Upper lobe of right lung (tissue), 1 donor: ENCODE results near the gene TMEM255B. TPM values are rescaled to one million over a fixed set of nuclear protein-coding genes. Genes with fewer than 3 reads are reported as not detected.
"Not testable (repeated sequence)": the region's sequence is repeated elsewhere in the genome, so short reads cannot be mapped to it uniquely, and the experiment has no call there.

Experiments
- ATAC-seq: fragments of 200-7000 bp; cut with Tn5 transposase; one replicate; pipeline ENCODE4 v1.9.1; 2020; ENCODE audit warnings: mild to moderate bottlenecking, moderate library complexity
- DNase-seq: peaks from one replicate; pipeline ENCODE4 v3.0.0-alpha.2; 2020
- H3K27ac ChIP-seq: fragments of 200-600 bp; one replicate; pipeline ENCODE4 v1.8.0; 2022
- H3K27me3 ChIP-seq: fragments of 200-600 bp; one replicate; pipeline ENCODE4 v1.8.0; 2022; ENCODE audit warnings: mild to moderate bottlenecking
- H3K36me3 ChIP-seq: fragments of 200-600 bp; one replicate; pipeline ENCODE4 v1.8.0; 2022
- H3K4me1 ChIP-seq: fragments of 200-600 bp; one replicate; pipeline ENCODE4 v1.8.0; 2022
- H3K4me3 ChIP-seq: fragments of 200-600 bp; one replicate; pipeline ENCODE4 v1.8.0; 2022; ENCODE audit warnings: mild to moderate bottlenecking
- H3K9me3 ChIP-seq: fragments of 200-600 bp; one replicate; pipeline ENCODE4 v1.8.0; 2022
- intact Hi-C: fragments of 100-400 bp; cut with DNase I; formaldehyde crosslinking; loops from one replicate; pipeline ENCODE4 v1.11.0; 2022
- total RNA-seq: library from RNA; stranded (reverse); fragmentation: NEBNext Ultra II Directional; extraction: Animal tissue kit (Norgen Biotek cat#: 25700); gene quantifications from one replicate; pipeline ENCODE4 v1.2.1, GENCODE V29; 2021
- TF ChIP-seq, protein P1 (sequence below): fragments of 200-600 bp; IDR thresholded peaks from one replicate; pipeline ENCODE4 v1.8.0; 2022; ENCODE audit warnings: antibody characterized with exemption
- donor health status: DM: no; HTN: yes; CAD: no; lungs with severe emphysema.

The TMEM255B gene
- total RNA-seq, 1 donor from 2014 or later = 43.6 TPM

DNA sequence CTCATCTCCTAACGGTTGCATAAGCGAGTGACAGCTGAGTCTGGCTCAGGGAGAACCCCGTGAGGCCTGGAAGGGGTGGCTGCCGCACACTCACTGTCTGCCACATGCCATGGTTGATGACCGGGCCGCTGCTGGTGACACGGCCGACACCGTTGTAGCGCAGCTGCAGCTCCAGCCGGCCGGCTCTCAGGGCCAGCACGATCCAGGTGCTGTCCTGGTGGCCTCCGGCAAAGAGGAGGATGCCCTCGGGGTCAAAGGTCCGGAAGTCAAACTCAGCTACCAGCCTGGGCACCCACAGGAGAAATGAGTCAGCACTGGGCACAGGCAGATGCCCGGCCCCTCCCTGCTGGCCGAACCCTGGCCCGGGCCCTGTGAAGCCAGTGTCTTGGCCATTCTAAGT, 73.2 kb downstream of the TMEM255B start:
- Histone ChIP-seq H3K4me3 (no peak overlapping the region), H3K27me3 (no peaks in the 10 kb centered on the region), H3K9me3 (no peaks in the 10 kb centered on the region), H3K36me3 (peaks cover 27% of the 10 kb centered on the region), H3K4me1 (peaks cover 5% of the 10 kb centered on the region), H3K27ac (no peak overlapping the region)
- ATAC-seq (no peak), DNase-seq (no peak)
- TF ChIP-seq, protein P1, sequence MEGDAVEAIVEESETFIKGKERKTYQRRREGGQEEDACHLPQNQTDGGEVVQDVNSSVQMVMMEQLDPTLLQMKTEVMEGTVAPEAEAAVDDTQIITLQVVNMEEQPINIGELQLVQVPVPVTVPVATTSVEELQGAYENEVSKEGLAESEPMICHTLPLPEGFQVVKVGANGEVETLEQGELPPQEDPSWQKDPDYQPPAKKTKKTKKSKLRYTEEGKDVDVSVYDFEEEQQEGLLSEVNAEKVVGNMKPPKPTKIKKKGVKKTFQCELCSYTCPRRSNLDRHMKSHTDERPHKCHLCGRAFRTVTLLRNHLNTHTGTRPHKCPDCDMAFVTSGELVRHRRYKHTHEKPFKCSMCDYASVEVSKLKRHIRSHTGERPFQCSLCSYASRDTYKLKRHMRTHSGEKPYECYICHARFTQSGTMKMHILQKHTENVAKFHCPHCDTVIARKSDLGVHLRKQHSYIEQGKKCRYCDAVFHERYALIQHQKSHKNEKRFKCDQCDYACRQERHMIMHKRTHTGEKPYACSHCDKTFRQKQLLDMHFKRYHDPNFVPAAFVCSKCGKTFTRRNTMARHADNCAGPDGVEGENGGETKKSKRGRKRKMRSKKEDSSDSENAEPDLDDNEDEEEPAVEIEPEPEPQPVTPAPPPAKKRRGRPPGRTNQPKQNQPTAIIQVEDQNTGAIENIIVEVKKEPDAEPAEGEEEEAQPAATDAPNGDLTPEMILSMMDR = no peak
- intact Hi-C loops = no loop called here

DNA sequence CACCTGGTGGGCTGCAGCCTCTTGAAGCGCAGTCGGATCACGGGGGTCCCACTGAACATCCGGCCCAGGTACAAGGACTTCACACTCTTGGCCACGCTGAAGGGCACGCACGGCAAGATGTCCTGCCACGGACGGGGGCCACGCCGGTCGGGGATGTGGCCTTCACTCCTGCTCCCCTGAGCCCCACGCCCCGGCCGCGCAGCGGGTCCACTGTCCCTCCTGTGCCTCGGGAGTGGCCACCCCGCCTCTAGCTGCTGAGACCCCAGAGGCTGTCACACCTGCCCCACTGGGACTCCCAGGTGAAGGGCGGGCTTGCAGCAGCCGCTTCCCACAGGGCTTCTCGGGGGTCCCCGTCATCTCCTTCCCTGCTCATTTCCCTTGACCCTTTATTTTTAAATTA, 73.6 kb downstream of the TMEM255B start:
- TF ChIP-seq, protein P1 = no peak
- no peaks in the 10 kb centered on the region for H3K27me3 ChIP-seq
- peaks cover 22% of the 10 kb centered on the region for H3K36me3 ChIP-seq
- no peak overlapping the region for H3K4me3 ChIP-seq
- ATAC-seq (no peak), DNase-seq (no peak)
- peaks cover 9% of the 10 kb centered on the region for H3K4me1 ChIP-seq
- intact Hi-C loops = no loop called here
- H3K9me3 ChIP-seq = no peaks in the 10 kb centered on the region
- H3K27ac ChIP-seq = no peak overlapping the region

DNA sequence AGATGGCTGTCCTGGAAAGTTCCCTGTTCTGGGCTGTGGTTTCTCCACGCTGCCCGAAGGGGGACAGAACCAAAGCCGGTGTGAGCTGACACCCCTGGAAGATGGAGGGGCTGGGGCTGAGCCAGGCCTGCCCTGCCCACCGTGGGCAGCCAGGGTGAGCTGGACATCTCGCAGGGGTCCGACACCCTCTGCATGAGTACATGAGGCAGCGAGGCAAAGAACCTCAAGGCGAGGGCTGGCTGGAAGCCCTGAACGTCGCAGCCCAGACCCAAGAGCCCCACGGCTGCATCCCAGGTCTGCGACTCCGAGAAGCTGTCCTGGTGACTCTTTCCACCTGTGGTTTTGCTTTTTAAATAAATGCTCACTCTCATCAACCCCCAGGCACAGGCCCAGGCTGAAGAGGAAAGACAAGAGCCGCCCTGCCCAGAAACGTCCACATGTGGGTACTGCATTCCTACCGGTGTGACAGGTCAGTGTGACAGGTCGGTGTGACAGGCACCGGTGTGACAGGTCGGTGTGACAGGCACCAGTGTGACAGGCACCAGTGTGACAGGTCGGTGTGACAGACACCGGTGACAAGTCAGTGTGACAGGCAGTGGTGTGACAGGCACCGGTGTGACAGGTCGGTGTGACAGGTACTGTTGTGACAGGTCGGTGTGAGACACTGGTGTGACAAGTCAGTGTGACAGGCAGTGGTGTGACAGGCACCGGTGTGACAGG, 74.2 kb downstream of the TMEM255B start:
- ATAC-seq = no peak
- Histone ChIP-seq H3K27ac (no peak overlapping the region), H3K4me3 (no peak overlapping the region), H3K27me3 (no peaks in the 10 kb centered on the region), H3K36me3 (peaks cover 20% of the 10 kb centered on the region), H3K9me3 (no peaks in the 10 kb centered on the region), H3K4me1 (peaks cover 16% of the 10 kb centered on the region)
- intact Hi-C loops = no loop called here
- TF ChIP-seq, protein P1 = no peak
- no peak for DNase-seq

DNA sequence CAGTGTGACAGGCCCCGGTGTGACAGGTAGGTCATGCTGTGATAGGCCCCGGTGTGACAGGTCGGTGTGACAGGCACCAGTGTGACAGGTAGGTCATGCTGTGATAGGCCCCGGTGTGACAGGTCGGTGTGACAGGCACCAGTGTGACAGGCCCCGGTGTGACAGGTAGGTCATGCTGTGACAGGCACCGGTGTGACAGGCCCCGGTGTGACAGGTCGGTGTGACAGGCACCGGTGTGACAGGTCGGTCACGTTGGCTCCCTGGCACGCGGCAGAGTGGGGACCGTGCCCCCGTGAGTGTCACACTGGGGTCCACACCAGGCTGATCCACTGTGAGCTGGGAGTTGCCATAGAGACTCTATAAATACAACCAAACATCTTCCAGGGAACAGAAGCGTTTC, 75.0 kb downstream of the TMEM255B start:
- ATAC-seq = not testable (repeated sequence)
- H3K36me3 ChIP-seq = peaks cover 20% of the 10 kb centered on the region

DNA sequence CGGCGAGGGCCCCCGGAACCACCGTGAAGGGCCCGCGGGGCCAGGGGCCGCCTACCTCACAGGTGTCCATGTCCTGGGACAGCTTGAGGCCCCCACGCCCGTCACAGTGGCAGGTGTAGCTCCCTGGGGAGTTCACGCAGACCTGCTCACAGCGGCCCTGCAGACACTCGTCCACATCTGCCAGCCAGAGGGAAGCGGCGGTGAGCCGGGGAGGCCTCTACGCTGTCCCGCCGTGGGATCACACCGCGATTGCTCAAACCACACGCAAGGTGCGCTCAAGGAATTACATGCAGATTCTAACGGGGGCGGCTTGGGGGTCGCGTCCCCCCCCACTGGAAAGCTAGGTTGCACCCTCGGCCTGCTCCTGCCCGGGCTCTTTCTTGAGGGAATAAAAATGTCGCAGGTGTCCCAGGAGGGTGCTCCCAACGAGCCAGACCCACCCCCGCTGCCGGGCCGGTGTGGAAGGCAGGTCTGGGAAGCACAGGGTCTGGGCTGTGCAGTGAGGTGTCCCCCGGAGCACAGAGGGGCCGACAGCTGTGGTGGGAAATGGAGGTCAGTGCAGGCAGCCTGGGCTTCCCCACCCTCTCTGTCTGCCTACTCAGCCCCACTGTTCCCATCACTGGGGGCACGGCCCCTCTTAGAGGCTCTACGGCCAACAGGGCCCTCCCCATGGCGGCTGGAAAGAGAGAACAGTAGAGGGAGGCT, 75.6 kb downstream of the TMEM255B start:
- H3K9me3 ChIP-seq = no peaks in the 10 kb centered on the region

More for the DNA sequence above, 75.0 kb downstream of the TMEM255B start:
- H3K9me3 ChIP-seq, H3K4me3 ChIP-seq, intact Hi-C loops, H3K27me3 ChIP-seq, H3K27ac ChIP-seq, DNase-seq: not testable (repeated sequence)
- peaks cover 22% of the 10 kb centered on the region for H3K4me1 ChIP-seq

More for the DNA sequence above, 75.6 kb downstream of the TMEM255B start:
- Histone ChIP-seq H3K36me3 (peaks cover 20% of the 10 kb centered on the region), H3K4me1 (peaks cover 23% of the 10 kb centered on the region), H3K27me3 (no peaks in the 10 kb centered on the region), H3K4me3 (no peak overlapping the region), H3K27ac (no peak overlapping the region)
- TF ChIP-seq, protein P1 = no peak
- intact Hi-C loops = no loop called here
- ATAC-seq (no peak), DNase-seq (no peak)
